Kidney epithelial cell (primary cell): Measurements from ENCODE around the gene FOXL3. TPM values are rescaled to one million over a fixed set of nuclear protein-coding genes. Genes with fewer than 3 reads are reported as not detected.

Experiments
- DNase-seq: peaks from one replicate; pipeline ENCODE4 v3.0.0-alpha.2; 2010; ENCODE audit warnings: low read depth
- H3K27me3 ChIP-seq: 2 replicates; pipeline ENCODE4 v1.6.0; 2011; ENCODE audit warnings: low read length; ENCODE audit not compliant: control insufficient read depth, insufficient read depth
- H3K36me3 ChIP-seq: 2 replicates; pipeline ENCODE4 v1.5.1; 2011; ENCODE audit warnings: low read length; ENCODE audit not compliant: control insufficient read depth, insufficient read depth
- H3K4me3 ChIP-seq: 2 replicates; pipeline ENCODE4 v1.5.1; 2011; ENCODE audit warnings: low read depth, mild to moderate bottlenecking, control low read depth, low read length
- CTCF ChIP-seq: IDR thresholded peaks from 2 replicates; pipeline ENCODE4 v1.5.1; 2011; ENCODE audit warnings: mild to moderate bottlenecking, moderate library complexity, low read length, control low read depth, inconsistent platforms; ENCODE audit not compliant: insufficient read depth, poor library complexity, severe bottlenecking
- total RNA-seq: library from RNA; depleted of rRNA; stranded (reverse); fragments of >200 nt; gene quantifications from 2 replicates; pipeline ENCODE4 v1.2.3, GENCODE V29; 2015

The FOXL3 gene
- total RNA-seq, 1 donor from 2014 or later, result not detected

DNA sequence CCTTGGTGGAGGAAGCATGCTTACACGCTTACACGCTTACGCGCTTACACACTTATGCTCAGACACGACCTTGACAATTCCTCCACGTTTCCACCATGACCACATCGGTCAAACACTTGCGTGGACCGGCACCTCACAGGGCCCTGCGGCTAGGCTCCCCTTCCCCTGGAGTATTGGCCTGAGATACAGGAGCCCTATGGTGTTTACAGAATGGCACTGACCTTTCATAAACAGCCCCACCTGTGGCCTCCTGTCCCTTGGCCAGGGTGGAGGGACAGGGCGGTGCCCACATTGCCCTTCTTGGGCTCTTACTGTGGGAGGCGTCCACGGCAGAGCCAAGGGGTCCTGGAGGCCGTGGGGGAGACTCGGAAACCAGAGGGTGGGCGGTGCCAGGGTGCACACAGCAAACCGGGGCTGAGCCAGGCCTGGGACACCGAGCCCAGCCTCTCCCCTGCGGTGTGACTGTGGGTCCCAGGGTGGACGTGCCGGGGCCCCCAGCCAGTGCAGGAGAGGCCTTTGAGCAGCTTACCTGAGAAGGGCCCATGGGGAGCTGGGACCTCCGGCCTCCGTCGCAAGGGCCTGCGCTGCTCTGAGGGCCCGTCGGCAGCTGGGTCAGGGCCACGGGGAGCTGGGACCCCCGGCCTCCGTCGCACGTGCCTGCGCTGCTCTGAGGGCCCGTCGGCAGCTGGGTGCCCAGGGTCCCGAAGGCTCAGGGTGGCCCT, 44.2 kb upstream of the FOXL3 start:
- Histone ChIP-seq H3K36me3 (peaks cover 3% of the 10 kb centered on the region), H3K4me3 (no peak overlapping the region), H3K27me3 (no peaks in the 10 kb centered on the region)
- TF ChIP-seq CTCF, result no peak
- DNase-seq, result no peak

- Histone ChIP-seq H3K36me3 (peaks cover 3% of the 10 kb centered on the region), H3K27me3 (no peaks in the 10 kb centered on the region), H3K4me3 (no peak overlapping the region)
- no peak for DNase-seq
- no peak for TF ChIP-seq CTCF
These were observed 43.5 kb upstream of the FOXL3 start for GRCh38 chr7:246451-246850.

GRCh38 chr7:247181-247580, 42.8 kb upstream of the FOXL3 start:
- DNase-seq, result no peak
- no peak for TF ChIP-seq CTCF
- Histone ChIP-seq H3K36me3 (peaks cover 3% of the 10 kb centered on the region), H3K4me3 (no peak overlapping the region), H3K27me3 (no peaks in the 10 kb centered on the region)

DNA sequence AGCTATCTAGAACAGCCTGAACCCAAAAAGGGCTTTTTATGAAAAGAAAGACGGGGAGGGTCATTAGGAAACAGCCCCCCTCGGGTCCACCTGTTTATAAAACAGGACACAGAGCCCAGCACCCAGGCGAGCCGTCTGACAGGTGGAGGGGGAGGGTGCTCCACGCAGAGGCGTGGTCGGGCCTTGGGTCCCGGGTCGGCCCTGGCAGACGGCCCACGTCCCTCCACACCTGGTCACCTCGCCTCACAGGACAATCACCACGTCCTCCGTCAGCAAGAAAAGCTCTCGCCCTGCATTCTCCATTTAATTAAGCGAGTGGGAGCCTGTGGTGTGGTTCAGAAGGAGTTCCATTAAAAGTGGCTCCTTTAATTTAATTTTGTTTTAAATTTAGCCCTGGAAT, 42.3 kb upstream of the FOXL3 start:
- Histone ChIP-seq H3K27me3 (no peaks in the 10 kb centered on the region), H3K36me3 (peaks cover 3% of the 10 kb centered on the region), H3K4me3 (no peak overlapping the region)
- TF ChIP-seq CTCF, result no peak
- no peak for DNase-seq

DNA sequence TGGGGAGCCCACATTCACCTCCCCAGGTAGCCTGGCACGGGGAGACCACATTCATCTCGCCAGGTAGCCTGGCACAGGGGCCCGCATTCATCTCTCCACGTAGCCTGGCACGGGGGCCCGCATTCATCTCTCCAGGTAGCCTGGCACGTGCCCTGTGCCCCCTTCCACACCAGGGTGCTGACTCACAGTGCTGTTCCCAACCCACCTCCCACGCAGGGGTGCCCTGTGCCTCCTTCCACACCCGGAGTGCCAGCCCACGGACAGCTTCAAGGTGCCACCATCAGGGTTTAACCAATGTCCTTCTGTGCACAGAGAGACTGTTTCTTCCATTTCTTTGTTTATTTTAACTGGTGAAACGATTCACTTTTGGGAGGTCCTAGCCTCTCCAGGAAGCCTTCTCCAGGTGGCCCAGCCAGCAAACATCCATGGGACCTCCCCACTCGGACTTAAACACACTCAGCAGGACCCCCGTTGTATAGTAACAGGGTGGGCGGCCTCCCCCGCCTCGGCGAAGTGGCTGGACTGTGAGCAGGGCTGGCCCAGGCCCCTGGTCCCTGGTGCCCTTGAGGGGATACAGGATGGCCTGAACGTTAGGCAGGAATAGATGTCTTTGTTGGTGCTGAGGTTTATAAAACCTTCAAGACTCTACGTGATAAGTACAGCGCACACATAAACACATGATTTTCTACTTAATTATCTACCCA, 41.1 kb upstream of the FOXL3 start:
- H3K36me3 ChIP-seq, result peaks cover 3% of the 10 kb centered on the region
- no peak for DNase-seq
- H3K27me3 ChIP-seq, result no peaks in the 10 kb centered on the region
- no peak for TF ChIP-seq CTCF
- no peak overlapping the region for H3K4me3 ChIP-seq
